K562 (cell line): ENCODE data around the gene HLA-DMB.

Experiments
- E2F8 ChIP-seq: fragments of 450-650 bp; IDR thresholded peaks from 2 replicates; pipeline ENCODE4 v1.7.1; 2018; ENCODE audit warnings: mild to moderate bottlenecking, low read depth; ENCODE audit not compliant: partially characterized antibody
- JUND ChIP-seq, 2 experiments: IDR thresholded peaks; 2 replicates in 1 of 2; 3 replicates in 1 of 2; pipeline ENCODE4 v1.6.1; 2011; ENCODE audit warnings: borderline replicate concordance in 2 of 2, low read depth in 2 of 2, low read length in 2 of 2, improper control_type of control experiment in 1 of 2, missing biosample characterization in 1 of 2, missing genetic modification characterization in 1 of 2, missing genetic modification reagents in 1 of 2
- KLF16 ChIP-seq: IDR thresholded peaks from 2 replicates; pipeline ENCODE4 v1.6.1; 2016; ENCODE audit warnings: antibody characterized with exemption
- NFRKB ChIP-seq: fragments of 450-650 bp; IDR thresholded peaks from 2 replicates; pipeline ENCODE4 v1.6.1; 2016; ENCODE audit warnings: low read depth
- OTX1 ChIP-seq: fragments of 450-650 bp; formaldehyde crosslinking; IDR thresholded peaks from 2 replicates; pipeline ENCODE4 v1.4.0; 2022; ENCODE audit warnings: mild to moderate bottlenecking
- POLR2AphosphoS5 ChIP-seq: IDR thresholded peaks from 2 replicates; pipeline ENCODE4 v1.6.1; 2011; ENCODE audit warnings: mild to moderate bottlenecking, low read depth, low read length, moderate library complexity; ENCODE audit not compliant: control insufficient read depth, insufficient read depth
- SREBF1 ChIP-seq: fragments of 150-350 bp; IDR thresholded peaks from 2 replicates; pipeline ENCODE4 v1.6.1; 2014; ENCODE audit warnings: antibody characterized with exemption, low read depth, low read length, borderline replicate concordance
- TRIM28 ChIP-seq: fragments of 450-650 bp; IDR thresholded peaks from 2 replicates; pipeline ENCODE4 v1.6.1; 2017
- ZFP36 ChIP-seq: fragments of 150-350 bp; IDR thresholded peaks from 2 replicates; pipeline ENCODE4 v1.6.1; 2018; ENCODE audit warnings: low read length, low read depth; ENCODE audit not compliant: partially characterized antibody
- ZNF184 ChIP-seq: sonication (generic); formaldehyde crosslinking; IDR thresholded peaks from 2 replicates; pipeline ENCODE4 v1.5.0; 2020; ENCODE audit warnings: missing genetic modification reagents
- TF ChIP-seq, protein P1 (sequence below), 3 experiments: IDR thresholded peaks in 2 of 3; conservative IDR thresholded peaks in 1 of 3; 2 replicates each; pipeline ENCODE4 v1.5.1; 2011 to 2012; ENCODE audit warnings: low read length in 3 of 3, mild to moderate bottlenecking in 3 of 3, control low read depth in 2 of 3, improper control_type of control experiment in 1 of 3, inconsistent platforms in 1 of 3, low read depth in 1 of 3, mixed read lengths in 1 of 3, moderate library complexity in 1 of 3; ENCODE audit not compliant: insufficient read depth in 2 of 3

DNA sequence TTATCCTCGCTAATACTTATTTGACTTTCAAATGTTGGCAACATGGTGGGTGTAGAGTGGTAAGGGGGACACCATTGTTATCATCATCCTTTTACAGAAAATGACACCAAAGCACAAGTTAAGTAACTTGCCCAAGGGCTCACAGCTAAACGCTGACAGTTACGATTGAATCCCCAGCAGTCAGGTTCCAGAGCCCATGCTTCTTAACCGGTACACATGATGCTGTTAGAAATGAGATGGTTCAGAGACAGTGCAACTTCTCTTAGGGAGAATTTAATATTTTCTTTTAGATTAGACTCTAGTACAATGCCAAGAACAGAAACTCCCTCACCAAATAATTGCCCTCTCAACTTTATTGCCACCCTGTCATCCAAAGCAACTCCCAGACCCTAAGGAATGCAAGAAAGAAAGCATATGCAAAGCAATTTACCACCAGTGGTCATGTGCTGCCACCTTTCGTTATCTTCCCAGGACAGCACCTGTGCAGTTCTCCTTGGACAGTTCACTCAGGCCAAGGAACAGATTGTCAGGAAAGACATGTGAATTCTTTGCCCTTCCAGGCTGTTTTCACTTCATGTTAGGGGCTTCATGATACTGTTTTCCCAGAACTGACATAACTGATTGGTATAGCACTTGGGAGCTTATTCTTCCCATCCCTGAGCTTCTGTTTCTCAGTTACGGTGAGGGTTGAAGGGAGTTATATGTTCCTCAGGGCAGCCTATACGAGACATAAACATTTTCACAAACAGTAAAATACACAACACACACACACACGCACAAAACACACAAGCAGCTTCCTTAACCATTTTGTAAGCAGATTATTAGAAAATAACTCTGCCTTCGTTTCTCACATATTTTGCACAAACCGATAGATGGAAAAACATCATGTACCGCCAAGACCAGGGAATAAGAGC is 7.0 kb upstream of the HLA-DMB start:
- no peak for TF ChIP-seq NFRKB
- no peak for TF ChIP-seq E2F8
- no peak for TF ChIP-seq JUND (IDR thresholded peaks at IDR 0.05; ENCODE audit: borderline replicate concordance, low read depth, low read length)
- TF ChIP-seq JUND (tag; IDR thresholded peaks at IDR 0.05; ENCODE audit: borderline replicate concordance, low read depth, low read length): no peak
- TF ChIP-seq, protein P1, sequence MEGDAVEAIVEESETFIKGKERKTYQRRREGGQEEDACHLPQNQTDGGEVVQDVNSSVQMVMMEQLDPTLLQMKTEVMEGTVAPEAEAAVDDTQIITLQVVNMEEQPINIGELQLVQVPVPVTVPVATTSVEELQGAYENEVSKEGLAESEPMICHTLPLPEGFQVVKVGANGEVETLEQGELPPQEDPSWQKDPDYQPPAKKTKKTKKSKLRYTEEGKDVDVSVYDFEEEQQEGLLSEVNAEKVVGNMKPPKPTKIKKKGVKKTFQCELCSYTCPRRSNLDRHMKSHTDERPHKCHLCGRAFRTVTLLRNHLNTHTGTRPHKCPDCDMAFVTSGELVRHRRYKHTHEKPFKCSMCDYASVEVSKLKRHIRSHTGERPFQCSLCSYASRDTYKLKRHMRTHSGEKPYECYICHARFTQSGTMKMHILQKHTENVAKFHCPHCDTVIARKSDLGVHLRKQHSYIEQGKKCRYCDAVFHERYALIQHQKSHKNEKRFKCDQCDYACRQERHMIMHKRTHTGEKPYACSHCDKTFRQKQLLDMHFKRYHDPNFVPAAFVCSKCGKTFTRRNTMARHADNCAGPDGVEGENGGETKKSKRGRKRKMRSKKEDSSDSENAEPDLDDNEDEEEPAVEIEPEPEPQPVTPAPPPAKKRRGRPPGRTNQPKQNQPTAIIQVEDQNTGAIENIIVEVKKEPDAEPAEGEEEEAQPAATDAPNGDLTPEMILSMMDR (IDR thresholded peaks at IDR 0.05 in 2 of 3, conservative IDR thresholded peaks at IDR 0.05 in 1 of 3; ENCODE audit: insufficient read depth in 2 of 3, low read depth in 1 of 3, low read length in 3 of 3): peak; percentile 63 to 77 (median 71)
- no peak for TF ChIP-seq ZFP36
- no peak for TF ChIP-seq KLF16
- TF ChIP-seq SREBF1: no peak
- no peak for TF ChIP-seq POLR2AphosphoS5
- TF ChIP-seq TRIM28: no peak
- no peak for TF ChIP-seq ZNF184
- TF ChIP-seq OTX1 (CRISPR knock-in tag): no peak
